Neural cell (in vitro differentiated cells): Measurements from ENCODE around the gene PKP3. TPM values are rescaled to one million over a fixed set of nuclear protein-coding genes. Genes with fewer than 3 reads are reported as not detected.

ENCODE experiments used
- H2AFZ ChIP-seq: fragments of 200-600, 300-800 bp; sonication (generic), shearing (Covaris generic); 2 replicates; pipeline ENCODE4 v1.6.0; 2014; ENCODE audit warnings: low read depth, mild to moderate bottlenecking, antibody characterized with exemption, low read length, moderate library complexity
- H3F3A ChIP-seq: fragments of 200-600 bp; shearing (Covaris generic); 2 replicates; pipeline ENCODE4 v1.6.1; 2016; ENCODE audit warnings: mild to moderate bottlenecking, moderate library complexity, mixed read lengths, antibody characterized with exemption, low read length; ENCODE audit not compliant: insufficient read depth, poor library complexity, severe bottlenecking
- H3K27ac ChIP-seq: fragments of 200-600, 300-800 bp; sonication (generic), shearing (Covaris generic); 2 replicates; pipeline ENCODE4 v1.5.1; 2014; ENCODE audit warnings: mild to moderate bottlenecking, low read length, moderate library complexity
- H3K27me3 ChIP-seq: fragments of 300-800, 200-600 bp; sonication (generic), shearing (Covaris generic); 2 replicates; pipeline ENCODE4 v1.6.0; 2014; ENCODE audit warnings: mild to moderate bottlenecking, low read depth, low read length, moderate library complexity; ENCODE audit not compliant: insufficient read depth
- H3K36me3 ChIP-seq: fragments of 300-800, 200-600 bp; sonication (generic), shearing (Covaris generic); 2 replicates; pipeline ENCODE4 v1.5.1; 2014; ENCODE audit warnings: mild to moderate bottlenecking, antibody characterized with exemption, low read length, moderate library complexity; ENCODE audit not compliant: insufficient read depth
- H3K4me2 ChIP-seq: fragments of 300-800, 200-600 bp; sonication (generic), shearing (Covaris generic); 2 replicates; pipeline ENCODE4 v1.6.0; 2014; ENCODE audit warnings: mild to moderate bottlenecking, low read length
- H3K4me3 ChIP-seq: fragments of 300-800, 200-600 bp; sonication (generic), shearing (Covaris generic); 2 replicates; pipeline ENCODE4 v1.5.1; 2014; ENCODE audit warnings: mild to moderate bottlenecking, low read length, moderate library complexity
- H3K79me2 ChIP-seq: fragments of 200-600 bp; shearing (Covaris generic); replicated peaks from 2 replicates; pipeline ENCODE4 v1.6.0; 2014; ENCODE audit warnings: mild to moderate bottlenecking, low read length, moderate library complexity; ENCODE audit not compliant: insufficient read depth
- H3K9ac ChIP-seq: fragments of 300-800, 200-600 bp; sonication (generic), shearing (Covaris generic); 2 replicates; pipeline ENCODE4 v1.6.1; 2016; ENCODE audit warnings: mild to moderate bottlenecking, low read length, mixed read lengths
- H3K9me2 ChIP-seq: fragments of 200-600 bp; shearing (Covaris generic); 2 replicates; pipeline ENCODE4 v1.6.1; 2016; ENCODE audit warnings: mild to moderate bottlenecking, low read length, mixed read lengths; ENCODE audit not compliant: insufficient read depth
- H3K9me3 ChIP-seq: fragments of 200-600, 300-800 bp; sonication (generic), shearing (Covaris generic); 2 replicates; pipeline ENCODE4 v1.6.1; 2016; ENCODE audit warnings: mild to moderate bottlenecking, mixed run types, low read length, moderate library complexity, mixed read lengths
- H4K20me1 ChIP-seq: fragments of 200-600 bp; shearing (Covaris generic); 2 replicates; pipeline ENCODE4 v1.6.1; 2016; ENCODE audit warnings: mild to moderate bottlenecking, mixed run types; ENCODE audit not compliant: insufficient read depth
- EP300 ChIP-seq: fragments of 450-650 bp; conservative IDR thresholded peaks from 2 replicates; pipeline ENCODE4 v1.6.1; 2014; ENCODE audit warnings: antibody characterized with exemption, mild to moderate bottlenecking, moderate library complexity; ENCODE audit not compliant: poor library complexity, severe bottlenecking
- EZH2 ChIP-seq: fragments of 200-600, 300-800 bp; shearing (Covaris generic), sonication (generic); IDR thresholded peaks from 2 replicates; pipeline ENCODE4 v1.6.1; 2014; ENCODE audit warnings: antibody characterized with exemption, low read length, borderline replicate concordance, mild to moderate bottlenecking; ENCODE audit not compliant: insufficient read depth, poor library complexity, severe bottlenecking
- MXI1 ChIP-seq: fragments of 450-650 bp; conservative IDR thresholded peaks from 2 replicates; pipeline ENCODE4 v1.6.1; 2014; ENCODE audit warnings: antibody characterized with exemption, mild to moderate bottlenecking; ENCODE audit not compliant: poor library complexity, severe bottlenecking
- POLR2AphosphoS5 ChIP-seq: IDR thresholded peaks from 2 replicates; pipeline ENCODE4 v1.6.1; 2012
- RAD21 ChIP-seq: fragments of 450-650 bp; conservative IDR thresholded peaks from 2 replicates; pipeline ENCODE4 v1.6.1; 2014; ENCODE audit warnings: antibody characterized with exemption, mild to moderate bottlenecking, moderate library complexity
- REST ChIP-seq: IDR thresholded peaks from 2 replicates; pipeline ENCODE4 v1.6.1; 2012; ENCODE audit warnings: borderline replicate concordance
- SMC3 ChIP-seq: fragments of 450-650 bp; conservative IDR thresholded peaks from 2 replicates; pipeline ENCODE4 v1.6.1; 2014; ENCODE audit warnings: antibody characterized with exemption, mild to moderate bottlenecking, moderate library complexity; ENCODE audit not compliant: poor library complexity
- TAF1 ChIP-seq: IDR thresholded peaks from 2 replicates; pipeline ENCODE4 v1.6.1; 2012; ENCODE audit warnings: low read depth
- polyA plus RNA-seq: library from polyadenylated mRNA; depleted of rRNA; stranded (reverse); fragments of >200 nt; gene quantifications from 2 replicates; pipeline ENCODE4 v1.2.3, GENCODE V29; 2014
- small RNA-seq, 3 experiments: library from RNA; depleted of rRNA; stranded (forward); fragments of <200 nt; gene quantifications; one replicate each; pipeline ENCODE3, GENCODE V24; 2012
- TF ChIP-seq, protein P1 (sequence below): fragments of 450-650 bp; IDR thresholded peaks from 2 replicates; pipeline ENCODE4 v1.5.1; 2014; ENCODE audit warnings: antibody characterized with exemption, mild to moderate bottlenecking, moderate library complexity; ENCODE audit not compliant: poor library complexity, severe bottlenecking

The PKP3 gene
- polyA plus RNA-seq, 1 donor from 2014 or later = not detected

DNA sequence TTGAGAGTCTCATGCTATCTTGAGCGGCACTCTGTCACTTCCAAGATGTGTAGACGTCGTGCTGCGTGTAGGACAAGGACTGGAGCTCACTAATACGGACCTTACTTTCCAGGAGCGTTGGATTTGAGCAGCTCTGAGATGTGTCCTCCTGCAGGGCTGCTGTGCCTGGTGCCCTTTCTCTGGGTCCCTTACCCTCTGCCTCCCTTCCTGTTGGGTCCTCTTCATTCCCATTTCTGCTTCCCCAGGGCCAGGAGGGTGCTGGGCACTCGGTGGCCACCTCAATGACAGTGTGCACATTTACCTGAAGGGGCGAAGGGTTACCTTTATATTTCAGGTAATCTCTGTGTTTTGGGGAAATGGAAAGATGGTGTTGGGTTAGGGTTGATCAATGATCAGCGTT lies 60.0 kb downstream of the PKP3 start:
- no peaks in the 10 kb centered on the region for H3K36me3 ChIP-seq
- TF ChIP-seq MXI1 = no peak
- no peak for TF ChIP-seq REST
- no peak for TF ChIP-seq TAF1
- TF ChIP-seq RAD21 = no peak
- TF ChIP-seq POLR2AphosphoS5 = no peak
- TF ChIP-seq, protein P1, sequence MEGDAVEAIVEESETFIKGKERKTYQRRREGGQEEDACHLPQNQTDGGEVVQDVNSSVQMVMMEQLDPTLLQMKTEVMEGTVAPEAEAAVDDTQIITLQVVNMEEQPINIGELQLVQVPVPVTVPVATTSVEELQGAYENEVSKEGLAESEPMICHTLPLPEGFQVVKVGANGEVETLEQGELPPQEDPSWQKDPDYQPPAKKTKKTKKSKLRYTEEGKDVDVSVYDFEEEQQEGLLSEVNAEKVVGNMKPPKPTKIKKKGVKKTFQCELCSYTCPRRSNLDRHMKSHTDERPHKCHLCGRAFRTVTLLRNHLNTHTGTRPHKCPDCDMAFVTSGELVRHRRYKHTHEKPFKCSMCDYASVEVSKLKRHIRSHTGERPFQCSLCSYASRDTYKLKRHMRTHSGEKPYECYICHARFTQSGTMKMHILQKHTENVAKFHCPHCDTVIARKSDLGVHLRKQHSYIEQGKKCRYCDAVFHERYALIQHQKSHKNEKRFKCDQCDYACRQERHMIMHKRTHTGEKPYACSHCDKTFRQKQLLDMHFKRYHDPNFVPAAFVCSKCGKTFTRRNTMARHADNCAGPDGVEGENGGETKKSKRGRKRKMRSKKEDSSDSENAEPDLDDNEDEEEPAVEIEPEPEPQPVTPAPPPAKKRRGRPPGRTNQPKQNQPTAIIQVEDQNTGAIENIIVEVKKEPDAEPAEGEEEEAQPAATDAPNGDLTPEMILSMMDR = no peak
- TF ChIP-seq EZH2 = no peak
- no peak for TF ChIP-seq SMC3
- TF ChIP-seq EP300 = no peak
- H2AFZ ChIP-seq = no peak overlapping the region
- peaks cover 7% of the 10 kb centered on the region for H3K79me2 ChIP-seq
- no peak overlapping the region for H3K9ac ChIP-seq
- no peak overlapping the region for H3K4me2 ChIP-seq
- H3K4me3 ChIP-seq = no peak overlapping the region
- peaks cover 2% of the 10 kb centered on the region for H4K20me1 ChIP-seq
- H3K9me3 ChIP-seq = no peaks in the 10 kb centered on the region
- no peaks in the 10 kb centered on the region for H3F3A ChIP-seq
- no peaks in the 10 kb centered on the region for H3K27me3 ChIP-seq
- no peaks in the 10 kb centered on the region for H3K9me2 ChIP-seq
- H3K27ac ChIP-seq = no peak overlapping the region

Small RNA genes lying within 50 kb of the gene (small RNA-seq; reads per million reads assigned to genes)
- gene RN7SL838P = 0.06 to 0.56 (median 0.33) reads per million in 3 experiments

Other genes starting within 250 kb of the PKP3 start
- gene SCGB1C1, start 201.1 kb upstream of the PKP3 start, polyA plus RNA-seq = not detected in 2 replicates
- gene BET1L, start 186.8 kb upstream of the PKP3 start, polyA plus RNA-seq = 6.7 and 7.6 TPM in 2 replicates
- 128 and 152 TPM in 2 replicates for gene RIC8A, start 186.5 kb upstream of the PKP3 start, polyA plus RNA-seq
- gene SIRT3, start 157.9 kb upstream of the PKP3 start, polyA plus RNA-seq = 32.9 and 38.8 TPM in 2 replicates
- gene PSMD13, start 157.2 kb upstream of the PKP3 start, polyA plus RNA-seq = 174 and 183 TPM in 2 replicates
- not detected in 2 replicates for gene NLRP6, start 115.8 kb upstream of the PKP3 start, polyA plus RNA-seq
- gene PGGHG, start 105.1 kb upstream of the PKP3 start, polyA plus RNA-seq = 2.1 and 6.0 TPM in 2 replicates
- gene IFITM5, start 94.7 kb upstream of the PKP3 start, polyA plus RNA-seq = not detected in 2 replicates
- gene IFITM2, start 86.4 kb upstream of the PKP3 start, polyA plus RNA-seq = 2.3 TPM in 1 of 2 replicates, not detected in the other
- 0.35 TPM in 1 of 2 replicates, not detected in the other for gene IFITM1, start 80.2 kb upstream of the PKP3 start, polyA plus RNA-seq
- not detected in 2 replicates for gene IFITM3, start 73.3 kb upstream of the PKP3 start, polyA plus RNA-seq
- gene B4GALNT4, start 24.7 kb upstream of the PKP3 start, polyA plus RNA-seq = 440 and 478 TPM in 2 replicates
- gene SIGIRR, start 20.8 kb downstream of the PKP3 start, polyA plus RNA-seq = 1.6 and 5.6 TPM in 2 replicates
- gene ANO9, start 47.8 kb downstream of the PKP3 start, polyA plus RNA-seq = not detected in 2 replicates
- gene PTDSS2, start 56.1 kb downstream of the PKP3 start, polyA plus RNA-seq = 39.1 and 54.3 TPM in 2 replicates
- 71.8 and 82.4 TPM in 2 replicates for gene RNH1, start 113.0 kb downstream of the PKP3 start, polyA plus RNA-seq
- 119 and 120 TPM in 2 replicates for gene HRAS, start 141.4 kb downstream of the PKP3 start, polyA plus RNA-seq
- 0.76 and 1.3 TPM in 2 replicates for gene LRRC56, start 143.3 kb downstream of the PKP3 start, polyA plus RNA-seq
- gene LMNTD2, start 166.5 kb downstream of the PKP3 start, polyA plus RNA-seq = 0.61 and 3.0 TPM in 2 replicates
- 37.1 and 51.5 TPM in 2 replicates for gene RASSF7, start 166.8 kb downstream of the PKP3 start, polyA plus RNA-seq
- gene PHRF1, start 182.3 kb downstream of the PKP3 start, polyA plus RNA-seq = 8.5 and 12.1 TPM in 2 replicates
- gene IRF7, start 221.7 kb downstream of the PKP3 start, polyA plus RNA-seq = 1.1 and 4.6 TPM in 2 replicates
- gene CDHR5, start 230.7 kb downstream of the PKP3 start, polyA plus RNA-seq = not detected in 2 replicates
- gene SCT, start 233.0 kb downstream of the PKP3 start, polyA plus RNA-seq = not detected in 2 replicates
- gene DRD4, start 243.1 kb downstream of the PKP3 start, polyA plus RNA-seq = 0.86 TPM in 1 of 2 replicates, not detected in the other